Skin of body (tissue), 3 donors: ENCODE results near the gene HSPA1B. TPM values are rescaled to one million over a fixed set of nuclear protein-coding genes. Genes with fewer than 3 reads are reported as not detected.

ENCODE experiments used
- DNase-seq: peaks from one replicate; lab custom pipeline; 2025; lab: John Stamatoyannopoulos, UW
- small RNA-seq: library from RNA; depleted of rRNA; stranded (forward); fragments of <200 nt; gene quantifications from one replicate; pipeline ENCODE3, GENCODE V24; 2014; ENCODE audit warnings: low replicate concordance
- total RNA-seq: library from RNA; depleted of rRNA; stranded (reverse); fragments of >200 nt; gene quantifications from one replicate; pipeline ENCODE4 v1.2.3, GENCODE V29; 2014

Gene HSPA1B
- total RNA-seq, 1 donor from 2014 or later, result 286 TPM

DNA sequence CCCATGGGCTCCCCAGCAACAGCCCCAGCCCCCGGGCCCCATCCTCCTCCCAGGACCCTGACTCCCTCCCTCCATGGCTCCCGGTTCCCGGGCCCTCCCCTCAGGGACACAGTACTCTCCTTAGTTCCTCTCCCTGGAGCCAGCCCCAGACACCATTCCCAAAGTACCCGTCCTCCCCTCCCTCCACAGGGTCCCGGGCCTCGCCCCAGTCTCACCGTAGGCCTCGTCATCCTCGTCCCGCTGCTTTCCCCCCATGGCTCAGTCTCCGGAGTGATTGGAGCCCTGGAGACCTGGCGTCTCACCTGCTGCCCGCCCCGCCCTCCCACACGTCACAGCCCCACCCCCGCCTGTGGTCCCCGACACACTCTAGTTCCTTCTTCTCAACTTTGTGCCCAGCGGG, 51.2 kb downstream of the HSPA1B start, which contains the start of gene SLC44A4:
Gene SLC44A4, minus strand, starts transcription at position 272 of the 400 bp plus-strand sequence. Its CDS starts 17 bp downstream, at position 255.
- DNase-seq, result no peak

DNA sequence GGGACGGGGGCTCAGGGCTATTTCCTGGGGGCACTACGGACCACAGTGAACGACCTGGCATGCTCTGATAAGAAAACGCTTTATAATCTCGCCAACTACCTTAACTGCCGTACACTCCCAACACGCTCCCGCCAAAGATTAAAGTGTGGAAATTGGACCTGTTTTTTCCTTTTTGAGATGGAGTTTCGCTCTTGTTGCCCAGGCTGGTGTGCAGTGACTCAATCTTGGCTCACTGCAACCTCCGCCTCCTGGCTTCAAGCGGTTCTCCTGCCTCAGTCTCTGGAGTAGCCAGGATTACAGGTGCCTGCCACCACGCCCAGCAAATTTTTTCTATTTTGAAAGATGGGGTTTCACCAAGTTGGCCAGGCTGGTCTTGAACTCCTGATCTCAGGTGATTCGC, 51.6 kb downstream of the HSPA1B start:
- no peak for DNase-seq

Small RNA genes lying within 50 kb of the gene (small RNA-seq; reads per million reads assigned to genes)
- gene RF00019, result not detected
- 93.5 reads per million, percentile 96 among the genes with 10 or more reads in this experiment for gene SNORD48
- gene SNORD52, result not detected

Other genes with a start within 250 kb of the HSPA1B start
- 1.6 TPM for gene LTB, start 245.3 kb upstream of the HSPA1B start, total RNA-seq
- gene LST1, start 241.5 kb upstream of the HSPA1B start, total RNA-seq, result 7.6 TPM
- not detected for gene NCR3, start 234.7 kb upstream of the HSPA1B start, total RNA-seq
- gene AIF1, start 212.5 kb upstream of the HSPA1B start, total RNA-seq, result 23.8 TPM
- gene PRRC2A, start 207.0 kb upstream of the HSPA1B start, total RNA-seq, result 49.6 TPM
- 101 TPM for gene BAG6, start 175.1 kb upstream of the HSPA1B start, total RNA-seq
- gene APOM, start 171.8 kb upstream of the HSPA1B start, total RNA-seq, result 1.2 TPM
- gene C6orf47, start 167.0 kb upstream of the HSPA1B start, total RNA-seq, result 14.1 TPM
- gene GPANK1, start 162.7 kb upstream of the HSPA1B start, total RNA-seq, result 8.2 TPM
- gene CSNK2B, start 161.7 kb upstream of the HSPA1B start, total RNA-seq, result 75.8 TPM
- gene LY6G5B, start 157.8 kb upstream of the HSPA1B start, total RNA-seq, result 4.0 TPM
- not detected for gene LY6G5C, start 146.7 kb upstream of the HSPA1B start, total RNA-seq
- gene ABHD16A, start 124.4 kb upstream of the HSPA1B start, total RNA-seq, result 36.0 TPM
- not detected for gene LY6G6F, start 120.9 kb upstream of the HSPA1B start, total RNA-seq
- 10.3 TPM for gene LY6G6D, start 112.4 kb upstream of the HSPA1B start, total RNA-seq
- 20.4 TPM for gene LY6G6C, start 106.0 kb upstream of the HSPA1B start, total RNA-seq
- 0.59 TPM for gene MPIG6B, start 104.4 kb upstream of the HSPA1B start, total RNA-seq
- 62.2 TPM for gene DDAH2, start 98.4 kb upstream of the HSPA1B start, total RNA-seq
- 185 TPM for gene CLIC1, start 91.2 kb upstream of the HSPA1B start, total RNA-seq
- gene MSH5, start 87.7 kb upstream of the HSPA1B start, total RNA-seq, result 9.1 TPM
- gene SAPCD1, start 65.1 kb upstream of the HSPA1B start, total RNA-seq, result 3.9 TPM
- gene VWA7, start 50.4 kb upstream of the HSPA1B start, total RNA-seq, result 0.99 TPM
- gene VARS1, start 32.0 kb upstream of the HSPA1B start, total RNA-seq, result 29.1 TPM
- 21.0 TPM for gene LSM2, start 20.8 kb upstream of the HSPA1B start, total RNA-seq
- gene HSPA1L, start 12.5 kb upstream of the HSPA1B start, total RNA-seq, result 1.8 TPM
- 213 TPM for gene HSPA1A, start 12.2 kb upstream of the HSPA1B start, total RNA-seq
- gene NEU1, start 35.1 kb downstream of the HSPA1B start, total RNA-seq, result 19.0 TPM
- 0.10 TPM for gene SLC44A4, start 51.3 kb downstream of the HSPA1B start, total RNA-seq
- 25.6 TPM for gene EHMT2, start 70.0 kb downstream of the HSPA1B start, total RNA-seq
- 3.9 TPM for gene ZBTB12, start 74.3 kb downstream of the HSPA1B start, total RNA-seq
- 4.9 TPM for gene C2, start 100.0 kb downstream of the HSPA1B start, total RNA-seq
- 2.2 TPM for gene CFB, start 118.4 kb downstream of the HSPA1B start, total RNA-seq
- 46.1 TPM for gene NELFE, start 131.2 kb downstream of the HSPA1B start, total RNA-seq
- 23.3 TPM for gene SKIC2, start 131.4 kb downstream of the HSPA1B start, total RNA-seq
- 5.8 TPM for gene DXO, start 144.4 kb downstream of the HSPA1B start, total RNA-seq
- gene C4A, start 154.3 kb downstream of the HSPA1B start, total RNA-seq, result 5.8 TPM
- 4.2 TPM for gene C4B, start 187.1 kb downstream of the HSPA1B start, total RNA-seq
- not detected for gene CYP21A2, start 210.7 kb downstream of the HSPA1B start, total RNA-seq